D721Med (cell line): ENCODE data around the gene SF3B2.
"Not testable (repeated sequence)": the region's sequence is repeated elsewhere in the genome, so short reads cannot be mapped to it uniquely, and the experiment has no call there.

Experiments used
- DNase-seq: peaks from one replicate; pipeline ENCODE4 v3.0.0; 2011; ENCODE audit warnings: low spot score; ENCODE audit not compliant: insufficient read length
- FAIRE-seq: peaks from 2 replicates; lab custom pipeline; 2011; peaks lifted over from hg19 to GRCh38; lab: Jason Lieb, UNC
- CTCF ChIP-seq: IDR thresholded peaks from 2 replicates; pipeline ENCODE4 v1.5.1; 2012; ENCODE audit warnings: mild to moderate bottlenecking, control low read depth; ENCODE audit not compliant: insufficient read depth; ENCODE audit errors: missing control alignments

Gene SF3B2

GRCh38 chr11:66076561-66076960 is 24.4 kb downstream of the SF3B2 start:
- FAIRE-seq (no peak), DNase-seq (no peak)
- TF ChIP-seq CTCF = no peak

- FAIRE-seq = no peak
- DNase-seq = no peak
- no peak for TF ChIP-seq CTCF
Observed at GRCh38 chr11:66077927-66078326, 25.8 kb downstream of the SF3B2 start.

GRCh38 chr11:66078949-66079348 is 26.8 kb downstream of the SF3B2 start:
- DNase-seq, FAIRE-seq: not testable (repeated sequence)

GRCh38 chr11:66080055-66080817 is 28.1 kb downstream of the SF3B2 start:
- no peak for TF ChIP-seq CTCF
- no peak for DNase-seq
- FAIRE-seq = no peak

GRCh38 chr11:66081505-66081904 is 29.3 kb downstream of the SF3B2 start:
- no peak for DNase-seq
- FAIRE-seq = no peak

GRCh38 chr11:66082946-66083698 is 31.0 kb downstream of the SF3B2 start:
- TF ChIP-seq CTCF = no peak
- DNase-seq = no peak
- no peak for FAIRE-seq

More at GRCh38 chr11:66081505-66081904, 29.3 kb downstream of the SF3B2 start:
- TF ChIP-seq CTCF = no peak

GRCh38 chr11:66083767-66084166 is 31.6 kb downstream of the SF3B2 start:
- no peak for TF ChIP-seq CTCF
- DNase-seq (no peak), FAIRE-seq (no peak)
